GM12873 (cell line): ENCODE measurements around the gene ISG20.

Experiments used
- TF ChIP-seq, protein P1 (sequence below): IDR thresholded peaks from 2 replicates; pipeline ENCODE4 v1.5.1; 2012; ENCODE audit warnings: low read depth, mild to moderate bottlenecking, moderate library complexity, low read length, control low read depth; ENCODE audit not compliant: insufficient read depth; ENCODE audit errors: missing control alignments

The ISG20 gene

DNA sequence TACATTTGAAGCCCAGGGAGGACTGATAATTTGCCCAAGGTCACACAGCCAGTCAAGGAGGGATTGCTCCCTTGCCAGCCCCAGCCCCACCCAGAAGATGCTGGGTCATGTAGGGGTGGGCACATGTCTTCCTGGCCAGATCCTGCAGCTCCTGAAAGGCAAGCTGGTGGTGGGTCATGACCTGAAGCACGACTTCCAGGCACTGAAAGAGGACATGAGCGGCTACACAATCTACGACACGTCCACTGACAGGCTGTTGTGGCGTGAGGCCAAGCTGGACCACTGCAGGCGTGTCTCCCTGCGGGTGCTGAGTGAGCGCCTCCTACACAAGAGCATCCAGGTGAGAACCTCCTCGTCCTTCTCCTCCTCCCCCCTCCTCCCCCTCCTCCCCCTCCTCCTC, 13.2 kb downstream of the ISG20 start:
- TF ChIP-seq, protein P1, sequence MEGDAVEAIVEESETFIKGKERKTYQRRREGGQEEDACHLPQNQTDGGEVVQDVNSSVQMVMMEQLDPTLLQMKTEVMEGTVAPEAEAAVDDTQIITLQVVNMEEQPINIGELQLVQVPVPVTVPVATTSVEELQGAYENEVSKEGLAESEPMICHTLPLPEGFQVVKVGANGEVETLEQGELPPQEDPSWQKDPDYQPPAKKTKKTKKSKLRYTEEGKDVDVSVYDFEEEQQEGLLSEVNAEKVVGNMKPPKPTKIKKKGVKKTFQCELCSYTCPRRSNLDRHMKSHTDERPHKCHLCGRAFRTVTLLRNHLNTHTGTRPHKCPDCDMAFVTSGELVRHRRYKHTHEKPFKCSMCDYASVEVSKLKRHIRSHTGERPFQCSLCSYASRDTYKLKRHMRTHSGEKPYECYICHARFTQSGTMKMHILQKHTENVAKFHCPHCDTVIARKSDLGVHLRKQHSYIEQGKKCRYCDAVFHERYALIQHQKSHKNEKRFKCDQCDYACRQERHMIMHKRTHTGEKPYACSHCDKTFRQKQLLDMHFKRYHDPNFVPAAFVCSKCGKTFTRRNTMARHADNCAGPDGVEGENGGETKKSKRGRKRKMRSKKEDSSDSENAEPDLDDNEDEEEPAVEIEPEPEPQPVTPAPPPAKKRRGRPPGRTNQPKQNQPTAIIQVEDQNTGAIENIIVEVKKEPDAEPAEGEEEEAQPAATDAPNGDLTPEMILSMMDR: no peak

DNA sequence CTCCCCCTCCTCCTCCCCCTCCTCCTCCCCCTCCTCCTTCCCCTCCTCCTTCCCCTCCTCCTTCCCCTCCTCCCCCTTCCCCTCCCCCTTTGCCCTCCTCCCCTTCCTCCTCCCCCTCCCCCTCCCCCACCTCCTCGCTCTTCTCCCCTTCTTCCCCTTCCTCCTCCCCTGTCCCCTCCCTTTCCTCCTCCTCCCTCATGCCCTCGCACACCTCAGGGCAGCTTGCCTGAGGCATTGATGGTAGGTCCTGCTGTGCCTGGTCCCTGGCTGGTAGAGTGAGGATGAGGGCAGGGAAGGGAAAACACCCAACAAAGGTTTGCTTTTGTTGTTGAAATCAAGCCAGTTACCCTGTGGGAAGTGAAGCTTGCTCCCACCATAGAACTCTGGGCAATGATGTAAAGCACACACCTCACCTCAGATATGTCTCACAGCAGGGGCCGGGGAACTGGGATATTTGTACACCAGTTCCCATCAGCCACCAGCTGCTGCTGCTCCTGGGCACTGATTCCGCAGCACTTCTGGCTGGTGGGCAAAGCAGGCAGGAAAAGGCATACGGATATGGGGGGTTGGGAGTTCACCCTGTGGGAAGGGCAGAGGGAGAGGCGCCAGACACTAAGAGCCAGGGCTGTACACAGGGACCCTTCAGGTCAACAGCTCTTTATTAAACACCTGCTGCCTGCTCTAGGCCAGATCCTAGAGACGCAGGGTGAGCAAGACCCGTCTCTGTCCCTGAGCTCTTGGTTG, 13.8 kb downstream of the ISG20 start:
- TF ChIP-seq, protein P1: no peak

DNA sequence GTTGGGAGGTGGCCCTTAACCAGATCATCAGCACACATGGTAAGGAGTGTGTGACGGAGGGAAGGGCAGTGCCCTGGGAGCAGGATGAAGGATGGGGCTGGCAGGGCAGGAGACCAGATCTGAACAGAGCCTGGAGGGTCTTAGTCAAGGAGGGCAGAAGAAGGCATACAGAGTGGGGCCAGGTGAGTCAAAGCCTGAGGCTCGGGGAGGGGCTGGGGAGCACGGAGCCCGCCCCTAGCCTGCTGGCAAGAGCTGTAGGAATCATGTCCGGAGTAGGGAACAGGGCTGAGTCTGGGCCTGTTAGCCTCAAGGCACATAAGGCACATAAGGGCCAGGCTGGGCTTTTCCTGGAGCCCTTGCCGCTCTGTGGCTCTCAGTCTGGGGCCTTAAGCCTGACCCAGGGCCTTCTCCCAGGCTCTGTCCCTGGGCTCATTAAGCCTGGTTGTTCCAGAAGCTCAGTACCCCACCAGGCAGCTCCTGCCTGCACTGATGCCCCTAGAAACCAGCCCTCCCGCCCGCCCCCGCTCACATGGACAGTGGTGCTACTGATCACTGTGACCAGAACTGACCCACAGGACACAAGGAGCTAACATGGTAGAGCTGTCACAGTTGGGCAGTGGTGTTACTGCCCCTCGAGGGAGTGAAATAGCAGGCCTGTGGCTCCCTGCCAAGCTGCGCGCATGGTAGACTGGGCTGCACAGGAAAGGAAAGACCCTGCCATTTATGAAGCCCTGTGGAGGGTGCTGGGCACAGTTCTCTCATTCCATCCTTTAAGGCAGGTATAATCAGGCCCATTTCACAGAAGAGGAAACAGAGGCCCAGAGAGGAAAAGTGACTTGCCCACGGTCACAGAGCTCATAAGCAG, 14.6 kb downstream of the ISG20 start:
- TF ChIP-seq, protein P1: no peak

DNA sequence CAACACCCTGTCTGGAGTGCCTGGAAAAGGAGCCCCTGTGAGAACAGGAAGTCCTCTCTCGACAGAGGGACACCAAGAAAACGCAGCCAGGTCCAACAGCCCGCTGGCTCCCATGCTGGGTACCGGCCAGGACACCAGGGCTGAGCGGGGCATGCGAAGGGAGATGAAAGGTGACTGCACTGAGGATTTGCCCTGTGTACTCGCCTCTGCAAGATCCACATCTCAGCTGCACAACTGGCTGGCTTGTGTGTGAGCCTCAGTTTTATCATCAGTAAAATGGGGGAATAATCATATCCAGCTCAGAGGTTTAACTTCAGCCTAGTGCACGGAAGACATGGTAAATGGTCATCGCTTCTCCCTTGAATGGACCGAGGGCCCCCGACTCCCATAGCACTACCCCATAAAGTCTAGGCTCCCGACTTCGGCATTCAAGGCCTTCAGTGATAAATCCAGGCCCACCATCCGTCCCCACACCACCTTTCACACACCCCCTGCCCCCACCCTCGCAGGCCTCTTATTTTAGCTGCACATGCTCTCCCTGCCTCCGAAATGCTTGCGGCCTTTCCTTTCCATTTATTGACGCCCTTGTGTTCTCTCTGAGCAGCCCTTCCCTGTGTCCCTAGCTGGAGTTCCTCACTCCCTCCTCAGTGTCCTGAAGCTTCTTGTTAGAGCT, 15.8 kb downstream of the ISG20 start:
- TF ChIP-seq, protein P1: no peak

DNA sequence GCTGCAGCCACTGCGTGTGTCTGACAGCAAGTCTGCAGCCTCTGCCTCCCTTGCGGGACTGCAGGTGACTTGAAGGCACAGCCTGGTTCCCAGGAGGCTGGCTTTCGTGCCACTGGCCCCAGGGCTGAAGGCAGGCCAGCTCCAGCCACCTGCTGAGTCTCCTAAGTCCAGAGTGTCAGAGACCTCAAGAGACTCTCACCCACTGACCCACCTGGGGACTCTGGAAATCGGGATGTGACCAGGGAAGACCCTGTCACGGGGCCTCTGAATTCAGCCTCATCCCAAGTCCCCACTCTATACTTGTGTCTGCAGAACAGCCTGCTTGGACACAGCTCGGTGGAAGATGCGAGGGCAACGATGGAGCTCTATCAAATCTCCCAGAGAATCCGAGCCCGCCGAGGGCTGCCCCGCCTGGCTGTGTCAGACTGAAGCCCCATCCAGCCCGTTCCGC, 16.3 kb downstream of the ISG20 start:
- TF ChIP-seq, protein P1: no peak

DNA sequence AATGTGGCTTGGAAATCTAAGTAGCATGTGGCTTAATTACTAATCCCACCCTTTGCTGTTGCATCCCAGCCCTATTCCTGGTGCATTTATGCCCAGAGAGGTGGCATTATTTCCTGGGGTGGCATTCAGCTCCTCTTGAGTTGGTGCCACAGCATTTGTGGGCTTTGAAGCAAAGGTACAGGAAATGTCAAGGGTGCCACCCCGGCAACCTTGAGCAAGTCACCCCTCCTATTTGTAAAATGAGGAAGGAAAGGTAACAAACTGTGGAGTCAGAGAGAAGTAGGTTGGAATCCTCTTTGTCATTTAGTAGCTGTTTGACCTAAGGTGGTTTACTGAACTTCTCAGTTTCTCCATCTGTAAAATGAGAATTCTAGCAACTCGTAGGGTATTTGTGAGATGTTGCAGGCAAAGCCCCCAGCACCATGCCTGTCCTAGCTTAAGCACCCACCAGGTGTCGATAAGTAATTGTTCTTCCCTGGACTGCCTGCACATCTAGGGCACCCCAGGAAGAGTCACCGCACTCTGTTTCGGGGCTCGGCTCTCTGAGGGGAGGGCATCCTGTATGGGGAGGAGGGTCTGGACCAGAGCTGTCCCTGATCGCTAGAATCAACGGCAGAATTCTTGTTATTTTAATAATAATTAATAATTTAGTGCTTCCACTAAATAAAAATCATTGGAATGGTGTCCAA, 17.1 kb downstream of the ISG20 start:
- TF ChIP-seq, protein P1: no peak
